Endodermal cell (in vitro differentiated cells): Measurements from ENCODE around the gene PRDM16. TPM values are rescaled to one million over a fixed set of nuclear protein-coding genes. Genes with fewer than 3 reads are reported as not detected.

Source experiments
- DNase-seq: peaks from one replicate; pipeline ENCODE4 v3.0.0-alpha.2; 2017
- H3K27ac ChIP-seq: 2 replicates; pipeline ENCODE4 v1.5.1; 2013; ENCODE audit warnings: mild to moderate bottlenecking, low read depth, low read length, moderate library complexity
- H3K27me3 ChIP-seq: 2 replicates; pipeline ENCODE4 v1.6.1; 2013; ENCODE audit warnings: mild to moderate bottlenecking, low read length, moderate library complexity; ENCODE audit not compliant: insufficient read depth, control insufficient read depth, poor library complexity, severe bottlenecking
- H3K36me3 ChIP-seq: 2 replicates; pipeline ENCODE4 v1.7.0; 2013; ENCODE audit warnings: mild to moderate bottlenecking, low read length, moderate library complexity; ENCODE audit not compliant: control insufficient read depth, insufficient read depth
- H3K4me1 ChIP-seq: one replicate; pipeline ENCODE4 v1.7.0; 2013; ENCODE audit warnings: low read length; ENCODE audit not compliant: control insufficient read depth, insufficient read depth
- H3K4me3 ChIP-seq: 2 replicates; pipeline ENCODE4 v1.5.1; 2013; ENCODE audit warnings: mild to moderate bottlenecking, low read length, moderate library complexity
- H3K9ac ChIP-seq: 2 replicates; pipeline ENCODE4 v1.6.1; 2013; ENCODE audit warnings: mild to moderate bottlenecking, low read length, moderate library complexity; ENCODE audit not compliant: poor library complexity, severe bottlenecking; ENCODE audit errors: extremely low read depth
- H3K9me3 ChIP-seq: 2 replicates; pipeline ENCODE4 v1.6.1; 2013; ENCODE audit warnings: mild to moderate bottlenecking, low read length, moderate library complexity; ENCODE audit not compliant: control insufficient read depth
- H3K27ac Mint-ChIP-seq: 2 replicates; pipeline ENCODE4 v1.8.0; 2020; ENCODE audit warnings: mixed read lengths
- H3K27me3 Mint-ChIP-seq: 2 replicates; pipeline ENCODE4 v1.8.0; 2021; ENCODE audit warnings: mild to moderate bottlenecking, mixed read lengths; ENCODE audit not compliant: insufficient read depth
- H3K36me3 Mint-ChIP-seq: 2 replicates; pipeline ENCODE4 v1.8.0; 2020; ENCODE audit warnings: low read depth, mixed read lengths
- H3K4me1 Mint-ChIP-seq: 2 replicates; pipeline ENCODE4 v1.8.0; 2020; ENCODE audit warnings: mixed read lengths
- H3K4me3 Mint-ChIP-seq: 2 replicates; pipeline ENCODE4 v1.8.0; 2020; ENCODE audit warnings: mild to moderate bottlenecking, moderate library complexity, mixed read lengths
- H3K9me3 Mint-ChIP-seq: 2 replicates; pipeline ENCODE4 v1.8.0; 2020; ENCODE audit warnings: mild to moderate bottlenecking, mixed read lengths
- WGBS, 2 experiments: methylation state at CpG; one replicate each; pipeline versions ENCODE4 v1.1.5 to v1.1.7; 2013; ENCODE audit warnings: missing lambda C conversion rate in 2 of 2, mixed read lengths in 1 of 2; ENCODE audit not compliant: insufficient coverage in 1 of 2, insufficient read length in 1 of 2; 5-methylcytosine and 5-hydroxymethylcytosine counted together
- total RNA-seq, 2 donors: library from RNA; stranded (reverse); fragmentation: NEBNext Ultra II Directional in 1 of 2; extraction: Animal tissue kit (Norgen Biotek cat#: 25700) in 1 of 2; gene quantifications; 2 replicates in 1 of 2; 3 replicates in 1 of 2; pipeline ENCODE4 v1.2.1, GENCODE V29; 2021
- TF ChIP-seq, protein P1 (sequence below): fragments of 200-600 bp; sonication (generic); conservative IDR thresholded peaks from 2 replicates; pipeline ENCODE4 v1.5.0; 2021; ENCODE audit warnings: antibody characterized with exemption, mild to moderate bottlenecking

The PRDM16 gene
- total RNA-seq, 2 donors from 2014 or later: 2.1 to 4.0 TPM

DNA sequence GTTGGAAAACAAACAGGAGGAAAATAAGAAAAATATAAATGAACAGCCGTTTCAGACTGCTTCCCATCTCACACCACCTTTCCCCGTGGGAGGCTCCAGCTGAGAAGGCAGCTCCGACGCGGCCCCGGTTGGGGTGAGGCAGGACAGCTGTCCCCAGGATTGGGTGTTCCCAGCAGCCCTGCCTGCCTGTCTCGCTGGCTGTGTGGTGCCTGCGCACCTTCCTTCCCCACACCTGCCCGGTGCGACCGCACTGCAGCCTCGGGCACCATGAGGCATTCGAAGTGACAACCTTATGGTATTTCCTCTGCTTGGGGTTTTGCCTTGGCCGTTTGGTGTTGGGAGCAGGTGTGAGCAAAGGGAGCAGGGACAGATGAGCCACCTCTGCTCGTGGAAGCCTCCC, 161.6 kb downstream of the PRDM16 start:
- Histone ChIP-seq H3K9ac (no peak overlapping the region), H3K4me3 (no peak overlapping the region), H3K36me3 (no peaks in the 10 kb centered on the region), H3K27me3 (no peaks in the 10 kb centered on the region), H3K27ac (no peak overlapping the region), H3K9me3 (no peaks in the 10 kb centered on the region), H3K4me1 (no peaks in the 10 kb centered on the region)
- Mint-ChIP-seq H3K4me1 (no peaks in the 10 kb centered on the region), H3K36me3 (no peaks in the 10 kb centered on the region), H3K27ac (no peak overlapping the region), H3K4me3 (no peak overlapping the region), H3K27me3 (no peaks in the 10 kb centered on the region), H3K9me3 (no peaks in the 10 kb centered on the region)
- DNase-seq: no peak
- TF ChIP-seq, protein P1, sequence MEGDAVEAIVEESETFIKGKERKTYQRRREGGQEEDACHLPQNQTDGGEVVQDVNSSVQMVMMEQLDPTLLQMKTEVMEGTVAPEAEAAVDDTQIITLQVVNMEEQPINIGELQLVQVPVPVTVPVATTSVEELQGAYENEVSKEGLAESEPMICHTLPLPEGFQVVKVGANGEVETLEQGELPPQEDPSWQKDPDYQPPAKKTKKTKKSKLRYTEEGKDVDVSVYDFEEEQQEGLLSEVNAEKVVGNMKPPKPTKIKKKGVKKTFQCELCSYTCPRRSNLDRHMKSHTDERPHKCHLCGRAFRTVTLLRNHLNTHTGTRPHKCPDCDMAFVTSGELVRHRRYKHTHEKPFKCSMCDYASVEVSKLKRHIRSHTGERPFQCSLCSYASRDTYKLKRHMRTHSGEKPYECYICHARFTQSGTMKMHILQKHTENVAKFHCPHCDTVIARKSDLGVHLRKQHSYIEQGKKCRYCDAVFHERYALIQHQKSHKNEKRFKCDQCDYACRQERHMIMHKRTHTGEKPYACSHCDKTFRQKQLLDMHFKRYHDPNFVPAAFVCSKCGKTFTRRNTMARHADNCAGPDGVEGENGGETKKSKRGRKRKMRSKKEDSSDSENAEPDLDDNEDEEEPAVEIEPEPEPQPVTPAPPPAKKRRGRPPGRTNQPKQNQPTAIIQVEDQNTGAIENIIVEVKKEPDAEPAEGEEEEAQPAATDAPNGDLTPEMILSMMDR: no peak
- 94 to 97% methylated on average over 6 to 15 of the region's 15 CpGs for WGBS, 2 experiments

DNA sequence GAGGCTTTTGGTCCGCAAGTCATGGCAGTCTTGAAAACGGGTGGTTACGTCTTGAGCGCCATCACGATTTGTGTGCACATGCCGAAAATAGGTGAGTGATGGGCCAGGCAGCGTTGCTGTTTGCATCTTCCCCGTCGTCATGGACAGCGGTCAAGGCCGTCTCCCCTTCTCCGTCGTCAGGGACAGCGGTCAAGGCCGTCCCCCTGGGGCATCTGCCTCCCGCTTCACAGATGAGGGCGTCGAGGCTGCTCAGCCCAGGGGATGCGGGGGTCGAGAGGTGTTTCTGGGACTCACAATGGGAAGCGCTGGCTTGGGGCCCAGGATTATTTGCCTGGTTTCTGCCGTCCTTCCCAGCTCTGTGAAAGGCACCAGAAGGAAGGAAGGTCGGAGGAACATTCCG, 162.2 kb downstream of the PRDM16 start:
- H3K36me3 ChIP-seq: no peaks in the 10 kb centered on the region
- peaks cover 2% of the 10 kb centered on the region for H3K4me1 Mint-ChIP-seq
- H3K4me1 ChIP-seq: no peaks in the 10 kb centered on the region
- H3K9me3 ChIP-seq: no peaks in the 10 kb centered on the region
- 91 to 92% methylated on average over 22 to 24 of the region's 24 CpGs for WGBS, 2 experiments
- H3K9ac ChIP-seq: no peak overlapping the region
- no peak for DNase-seq
- no peak overlapping the region for H3K4me3 ChIP-seq
- no peak overlapping the region for H3K27ac ChIP-seq
- H3K27ac Mint-ChIP-seq: no peak overlapping the region
- no peak overlapping the region for H3K4me3 Mint-ChIP-seq
- H3K9me3 Mint-ChIP-seq: no peaks in the 10 kb centered on the region
- no peaks in the 10 kb centered on the region for H3K36me3 Mint-ChIP-seq
- no peaks in the 10 kb centered on the region for H3K27me3 Mint-ChIP-seq
- no peaks in the 10 kb centered on the region for H3K27me3 ChIP-seq
- TF ChIP-seq, protein P1: no peak

DNA sequence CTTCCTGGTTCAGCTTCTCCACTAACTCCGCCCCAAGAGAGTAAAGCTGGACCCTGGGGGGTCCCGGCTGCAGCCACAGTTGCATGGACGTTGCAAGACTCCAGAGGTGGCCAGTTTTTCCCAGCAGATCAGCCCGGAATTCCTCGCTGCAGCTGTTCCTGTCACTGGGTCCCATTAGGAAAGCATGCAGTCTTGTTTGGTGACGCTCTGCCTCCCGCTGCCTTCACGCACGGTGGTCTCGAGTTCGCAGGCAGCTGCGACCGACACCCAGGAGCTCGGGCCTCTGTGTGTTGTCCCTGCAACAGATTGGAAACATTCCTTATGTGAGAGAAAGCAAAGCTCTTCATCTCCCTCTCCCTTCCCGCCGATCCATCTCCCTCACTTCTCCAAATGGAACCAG, 162.8 kb downstream of the PRDM16 start:
- Histone ChIP-seq H3K9ac (no peak overlapping the region), H3K4me1 (no peaks in the 10 kb centered on the region), H3K9me3 (no peaks in the 10 kb centered on the region), H3K27ac (no peak overlapping the region), H3K4me3 (no peak overlapping the region), H3K36me3 (no peaks in the 10 kb centered on the region), H3K27me3 (no peaks in the 10 kb centered on the region)
- Mint-ChIP-seq H3K4me3 (no peak overlapping the region), H3K36me3 (no peaks in the 10 kb centered on the region), H3K27me3 (no peaks in the 10 kb centered on the region), H3K9me3 (no peaks in the 10 kb centered on the region), H3K27ac (no peak overlapping the region), H3K4me1 (peaks cover 2% of the 10 kb centered on the region)
- WGBS, 2 experiments: 83 to 86% methylated on average over 15 to 16 of the region's 16 CpGs
- no peak for DNase-seq
- TF ChIP-seq, protein P1: no peak
